Astrocyte of the spinal cord (primary cell): Measurements from ENCODE around the gene JUND.

Source experiments
- DNase-seq: peaks from one replicate; pipeline ENCODE4 v3.0.0; 2011; ENCODE audit warnings: low read depth, low spot score
- H3K4me3 ChIP-seq: 2 replicates; pipeline ENCODE4 v1.5.1; 2011; ENCODE audit warnings: low read depth, mild to moderate bottlenecking, low read length, moderate library complexity
- in situ Hi-C: cut with HindIII; loops from 2 replicates; pipeline ENCODE4 v1.10.0; 2017; ENCODE audit warnings: low sequenced_read_pairs
- TF ChIP-seq, protein P1 (sequence below): IDR thresholded peaks from 2 replicates; pipeline ENCODE4 v1.5.1; 2012; ENCODE audit warnings: low read depth, mild to moderate bottlenecking, low read length, inconsistent platforms

JUND gene

DNA sequence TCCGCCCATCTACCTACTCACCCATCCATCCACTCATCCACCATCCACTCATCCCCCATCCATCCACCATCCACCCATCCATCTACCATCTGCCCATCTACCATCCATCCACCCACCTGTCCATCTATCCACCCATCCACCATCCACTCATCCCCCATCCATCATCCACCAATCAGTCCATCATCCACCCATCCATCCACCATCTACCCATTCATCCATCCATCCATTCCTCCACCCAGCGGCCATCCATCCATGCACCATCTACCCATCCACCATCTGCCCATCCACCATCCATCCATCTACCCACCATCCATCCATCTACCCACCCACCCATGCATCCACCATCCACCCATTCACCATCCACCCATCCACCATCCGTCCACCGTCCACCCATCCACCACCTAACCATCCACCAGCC lies 13.6 kb upstream of the JUND start:
- H3K4me3 ChIP-seq: no peak overlapping the region
- in situ Hi-C loops: no loop called here
- TF ChIP-seq, protein P1, sequence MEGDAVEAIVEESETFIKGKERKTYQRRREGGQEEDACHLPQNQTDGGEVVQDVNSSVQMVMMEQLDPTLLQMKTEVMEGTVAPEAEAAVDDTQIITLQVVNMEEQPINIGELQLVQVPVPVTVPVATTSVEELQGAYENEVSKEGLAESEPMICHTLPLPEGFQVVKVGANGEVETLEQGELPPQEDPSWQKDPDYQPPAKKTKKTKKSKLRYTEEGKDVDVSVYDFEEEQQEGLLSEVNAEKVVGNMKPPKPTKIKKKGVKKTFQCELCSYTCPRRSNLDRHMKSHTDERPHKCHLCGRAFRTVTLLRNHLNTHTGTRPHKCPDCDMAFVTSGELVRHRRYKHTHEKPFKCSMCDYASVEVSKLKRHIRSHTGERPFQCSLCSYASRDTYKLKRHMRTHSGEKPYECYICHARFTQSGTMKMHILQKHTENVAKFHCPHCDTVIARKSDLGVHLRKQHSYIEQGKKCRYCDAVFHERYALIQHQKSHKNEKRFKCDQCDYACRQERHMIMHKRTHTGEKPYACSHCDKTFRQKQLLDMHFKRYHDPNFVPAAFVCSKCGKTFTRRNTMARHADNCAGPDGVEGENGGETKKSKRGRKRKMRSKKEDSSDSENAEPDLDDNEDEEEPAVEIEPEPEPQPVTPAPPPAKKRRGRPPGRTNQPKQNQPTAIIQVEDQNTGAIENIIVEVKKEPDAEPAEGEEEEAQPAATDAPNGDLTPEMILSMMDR: no peak
- DNase-seq: no peak

DNA sequence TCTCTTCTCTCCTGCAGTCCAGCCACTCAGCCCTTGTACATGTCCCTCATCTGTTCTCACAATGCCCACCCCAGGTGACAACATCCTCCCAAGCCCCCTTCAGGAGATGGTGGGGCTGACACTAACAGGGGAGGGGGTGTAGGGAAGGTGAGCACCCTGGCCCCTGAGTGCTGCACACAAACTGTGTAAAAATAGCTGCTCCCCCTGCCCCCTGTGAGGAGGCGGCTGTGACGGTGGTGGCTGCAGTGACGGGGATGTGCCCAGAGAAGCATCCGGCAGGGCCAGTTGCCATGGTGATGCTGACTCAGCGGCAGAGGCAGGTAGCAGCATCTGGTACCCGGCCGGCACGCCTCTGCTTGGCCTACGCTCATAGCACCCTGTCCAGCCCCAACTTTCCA lies 13.0 kb upstream of the JUND start:
- TF ChIP-seq, protein P1: no peak
- in situ Hi-C loops: no loop called here
- no peak for DNase-seq
- no peak overlapping the region for H3K4me3 ChIP-seq

DNA sequence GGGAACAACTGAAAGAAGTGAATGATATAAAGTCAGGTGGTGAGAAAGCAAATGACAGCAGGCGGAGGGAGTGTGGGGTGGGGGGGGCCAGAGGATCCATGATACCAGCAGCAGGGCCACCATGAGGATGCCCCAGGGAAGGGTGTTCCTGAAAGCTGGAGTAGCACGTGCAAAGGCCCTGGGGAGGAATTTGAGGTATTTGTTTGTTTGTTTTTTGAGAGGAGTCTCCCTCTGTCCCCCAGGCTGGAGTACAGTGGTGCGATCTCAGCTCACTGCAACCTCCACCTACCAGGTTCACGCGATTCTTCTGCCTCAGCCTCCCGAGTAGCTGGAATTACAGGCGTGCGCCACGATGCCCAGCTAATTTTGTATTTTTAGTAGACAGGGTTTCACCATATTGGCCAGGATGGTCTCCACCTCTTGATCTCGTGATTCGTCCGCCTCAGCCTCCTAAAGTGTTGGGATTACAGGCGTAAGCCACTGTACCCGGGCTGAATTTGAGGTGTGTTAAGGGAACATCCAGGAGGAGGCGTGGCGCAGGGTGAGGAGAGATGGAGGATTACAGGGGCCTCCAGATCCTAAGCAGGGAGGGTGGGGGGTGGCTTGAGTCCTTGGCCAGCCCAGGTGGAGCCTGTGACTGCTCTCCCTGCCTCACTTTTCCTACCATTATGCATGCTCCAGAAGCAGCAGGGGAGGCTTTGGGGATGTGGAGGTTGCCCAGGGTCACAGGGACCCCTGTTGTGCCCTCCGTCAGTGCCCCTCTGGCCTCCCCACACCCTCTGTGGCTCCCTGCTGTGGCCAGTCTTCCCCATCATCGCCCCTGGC lies 12.4 kb upstream of the JUND start:
- DNase-seq: no peak
- in situ Hi-C loops: no loop called here
- TF ChIP-seq, protein P1: no peak
- no peak overlapping the region for H3K4me3 ChIP-seq

DNA sequence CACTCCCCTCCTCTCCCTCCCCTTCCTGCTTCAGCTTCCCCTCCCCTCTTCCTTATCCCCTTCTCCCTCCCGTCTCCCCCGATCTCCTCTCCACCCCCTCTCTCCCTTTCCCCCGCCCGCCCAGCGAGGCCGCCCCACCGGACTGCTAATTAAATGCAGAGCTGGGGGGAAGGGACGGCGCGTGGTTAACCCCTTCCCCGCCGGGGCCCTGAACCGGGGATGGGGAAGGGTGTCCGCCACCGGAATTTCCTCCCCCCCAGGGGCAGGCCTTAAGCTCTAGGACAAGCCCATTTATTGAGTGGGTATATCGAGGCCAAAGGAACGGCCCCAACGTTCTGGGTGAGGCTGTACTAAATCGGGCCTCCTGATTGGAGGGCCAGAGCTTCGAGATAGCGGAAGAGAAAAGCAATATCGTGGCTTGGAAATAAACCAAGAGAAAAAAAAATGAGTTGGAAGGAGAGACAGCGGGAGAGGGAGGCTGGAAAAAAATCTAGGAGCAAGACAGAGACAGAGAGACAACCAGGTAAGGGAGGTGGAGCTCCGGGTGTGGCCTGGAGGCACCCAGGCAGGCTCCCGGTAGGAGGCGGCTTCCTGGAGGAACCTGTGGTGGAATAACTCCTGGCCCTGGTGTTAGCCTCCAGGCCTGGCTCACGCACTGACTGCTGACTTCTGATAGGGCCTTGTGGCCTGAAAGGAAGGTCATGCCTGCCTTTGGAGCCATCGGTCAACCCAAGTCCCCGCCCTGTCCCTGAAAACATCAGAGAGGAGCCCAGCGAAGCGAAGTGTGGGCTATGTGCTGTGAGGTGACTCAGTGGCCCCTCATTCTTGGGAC lies 11.6 kb upstream of the JUND start:
- TF ChIP-seq, protein P1: no peak
- in situ Hi-C loops: no loop called here
- DNase-seq: peak; percentile 85
- peak overlapping the region; percentile 57 for H3K4me3 ChIP-seq

DNA sequence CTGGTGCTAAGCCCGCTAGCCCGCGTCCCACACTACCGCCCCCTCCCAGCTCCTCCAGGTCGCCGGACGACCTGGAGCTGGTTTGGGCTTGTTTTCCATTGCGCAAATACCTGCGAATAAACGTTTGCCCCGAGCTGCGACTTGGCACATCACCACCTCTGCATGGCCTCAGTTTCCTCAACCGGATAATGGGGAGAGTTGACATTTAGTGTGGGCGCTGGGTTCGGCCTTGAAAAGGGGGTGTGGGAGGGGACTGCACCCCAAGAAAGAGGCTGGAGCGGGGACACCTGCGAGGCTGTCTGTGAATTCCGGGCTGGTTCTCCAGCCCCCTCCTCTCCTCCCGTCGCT lies 11.0 kb upstream of the JUND start:
- TF ChIP-seq, protein P1: no peak
- H3K4me3 ChIP-seq: peak overlapping the region; percentile 57
- in situ Hi-C loops: no loop called here
- DNase-seq: no peak

DNA sequence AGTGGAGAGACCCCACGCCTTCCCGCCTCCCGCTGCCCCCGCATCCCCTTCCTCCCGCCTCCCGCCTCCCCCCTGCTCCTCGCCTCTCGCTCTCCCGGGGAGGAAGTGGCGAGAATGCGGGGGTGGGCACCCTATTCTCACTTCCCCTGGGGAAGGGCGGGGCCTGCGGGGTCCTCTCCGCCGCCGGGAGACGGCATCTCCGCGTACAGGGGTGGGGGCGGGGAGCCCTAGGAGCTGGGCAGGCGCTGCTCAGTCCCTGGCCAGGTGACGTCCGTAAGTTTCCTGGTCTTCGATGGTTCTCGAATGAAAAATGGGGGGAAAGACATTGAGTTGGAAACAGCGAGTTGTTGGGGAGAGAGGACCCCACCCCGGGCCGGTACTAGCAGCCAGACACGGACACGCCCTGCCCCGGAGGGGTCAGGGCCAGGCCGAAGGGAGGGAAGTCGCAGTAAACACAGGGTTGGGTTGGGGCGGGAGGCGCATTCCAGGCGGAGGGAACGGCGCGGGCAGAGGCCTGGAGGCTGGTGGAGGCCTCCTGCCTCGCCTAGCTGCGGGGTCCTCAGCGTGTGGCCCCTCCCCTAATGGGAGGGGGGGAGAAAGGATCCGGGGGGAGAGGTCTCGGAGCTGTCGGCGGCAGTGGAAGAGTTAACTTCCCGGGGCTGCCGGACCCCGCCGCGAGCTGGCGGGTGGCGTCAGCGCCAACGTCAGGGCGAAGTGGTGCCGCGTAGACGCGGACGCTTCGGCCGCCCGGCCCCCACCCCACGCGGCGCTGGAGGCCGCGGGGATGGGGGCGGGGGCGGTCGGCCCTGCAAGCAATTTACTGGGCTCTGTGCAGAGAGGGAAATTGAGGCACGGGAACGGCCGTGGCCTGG lies 10.4 kb upstream of the JUND start:
- TF ChIP-seq, protein P1: no peak
- in situ Hi-C loops: no loop called here
- peak; percentile 90 for DNase-seq
- H3K4me3 ChIP-seq: peak overlapping the region; percentile 57
